ENCODE data around the gene HSPG2. TPM values are rescaled to one million over a fixed set of nuclear protein-coding genes. Genes with fewer than 3 reads are reported as not detected.

HSPG2 gene
- total and polyA plus RNA-seq, 2 of the 13 experiments (the other 11 are each of a cell fraction or from before 2014, with no cell fraction given): 9.1 to 13.1 TPM

DNA sequence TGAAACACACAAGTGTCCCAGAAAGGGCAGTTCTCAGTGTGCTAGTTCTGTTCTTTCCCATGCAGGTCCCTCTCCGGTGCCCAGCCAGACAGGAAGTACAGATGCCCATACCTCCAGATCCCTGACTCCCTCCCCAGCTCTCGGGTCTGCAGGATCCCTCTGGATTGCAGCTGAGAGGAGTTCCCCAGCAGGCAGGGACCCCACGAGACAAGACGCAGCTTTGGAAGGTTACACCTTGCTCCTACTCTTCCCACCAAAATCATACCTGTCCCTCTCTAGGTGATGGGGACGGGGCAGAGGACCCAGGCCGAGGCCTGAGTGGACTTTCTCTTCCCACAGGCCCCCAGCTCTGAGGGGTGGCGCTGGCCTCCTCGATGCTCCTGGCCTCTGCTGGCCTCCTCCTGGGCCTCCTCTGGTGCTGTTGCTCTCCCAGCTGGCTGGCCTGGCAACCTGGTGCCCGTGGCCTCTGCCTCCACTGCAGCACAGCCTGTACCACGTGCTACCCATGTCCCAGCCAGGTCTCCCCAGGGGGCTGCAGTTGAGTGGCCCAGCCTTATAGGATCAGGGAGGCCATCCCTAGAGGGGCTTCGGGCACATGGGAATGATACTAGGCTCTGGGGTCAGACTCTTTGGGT, 115.6 kb downstream of the HSPG2 start:
- TF ChIP-seq ZNF441 (CRISPR knock-in tag; IDR thresholded peaks at IDR 0.05; ENCODE audit: borderline replicate concordance): no peak
- no peak for TF ChIP-seq RELA (CRISPR knock-in tag; IDR thresholded peaks at IDR 0.05)
- TF ChIP-seq, protein P1, sequence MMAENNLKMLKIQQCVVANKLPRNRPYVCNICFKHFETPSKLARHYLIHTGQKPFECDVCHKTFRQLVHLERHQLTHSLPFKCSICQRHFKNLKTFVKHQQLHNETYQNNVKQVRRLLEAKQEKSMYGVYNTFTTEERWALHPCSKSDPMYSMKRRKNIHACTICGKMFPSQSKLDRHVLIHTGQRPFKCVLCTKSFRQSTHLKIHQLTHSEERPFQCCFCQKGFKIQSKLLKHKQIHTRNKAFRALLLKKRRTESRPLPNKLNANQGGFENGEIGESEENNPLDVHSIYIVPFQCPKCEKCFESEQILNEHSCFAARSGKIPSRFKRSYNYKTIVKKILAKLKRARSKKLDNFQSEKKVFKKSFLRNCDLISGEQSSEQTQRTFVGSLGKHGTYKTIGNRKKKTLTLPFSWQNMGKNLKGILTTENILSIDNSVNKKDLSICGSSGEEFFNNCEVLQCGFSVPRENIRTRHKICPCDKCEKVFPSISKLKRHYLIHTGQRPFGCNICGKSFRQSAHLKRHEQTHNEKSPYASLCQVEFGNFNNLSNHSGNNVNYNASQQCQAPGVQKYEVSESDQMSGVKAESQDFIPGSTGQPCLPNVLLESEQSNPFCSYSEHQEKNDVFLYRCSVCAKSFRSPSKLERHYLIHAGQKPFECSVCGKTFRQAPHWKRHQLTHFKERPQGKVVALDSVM (CRISPR knock-in tag; IDR thresholded peaks at IDR 0.05): peak; percentile 68
- no peak for TF ChIP-seq NFE2L1 (CRISPR knock-in tag; IDR thresholded peaks at IDR 0.05; ENCODE audit: borderline replicate concordance)
- Histone ChIP-seq H3K36me3 (replicated peaks in 1 of 2; ENCODE audit: control insufficient read depth in 1 of 2, insufficient read depth in 2 of 2, low read length in 2 of 2) (peaks cover 2 to 8% of the 10 kb centered on the region in 2 experiments; a peak in 1 of 5 replicates), H4K20me1 (ENCODE audit: insufficient read depth, low read length) (no peaks in the 10 kb centered on the region), H3K4me1 (ENCODE audit: insufficient read depth, low read length) (peaks cover 15% of the 10 kb centered on the region; the same call in 1 of the 2 replicates), H3K27me3 (ENCODE audit: control insufficient read depth in 1 of 2, insufficient read depth in 2 of 2, low read length in 2 of 2) (no peaks in the 10 kb centered on the region; a peak in 1 of 5 replicates), H3K9ac (ENCODE audit: insufficient read depth, low read depth, low read length) (no peak overlapping the region), H3K4me3 (replicated peaks in 1 of 3; ENCODE audit: insufficient read depth in 1 of 3, low read depth in 2 of 3, low read length in 3 of 3) (no peak overlapping the region), H3K4me2 (ENCODE audit: low read depth, low read length) (no peak overlapping the region), H3K27ac (ENCODE audit: extremely low read length, insufficient read depth, low read length) (no peak overlapping the region), H2AFZ (ENCODE audit: low read length) (no peak overlapping the region), H3K79me2 (ENCODE audit: insufficient read depth, low read length) (no peaks in the 10 kb centered on the region), H3K9me3 (ENCODE audit: low read length) (no peaks in the 10 kb centered on the region)
- 85% methylated on average over 7 of the region's 11 CpGs for whole genome bisulfite sequencing (ENCODE audit: low lambda C conversion rate)
- intact Hi-C loops (cut with micrococcal nuclease; ENCODE audit: unreplicated experiment) (no loop called here), in situ Hi-C loops (cut with HindIII; ENCODE audit: extremely low pct_ligation_motif_present, low pct_unique_long_range_greater_than_20kb) (no loop called here)
- ChIA-PET POLR2A (no interaction called here), CTCF (ENCODE audit: low intra/inter-chr PET ratio, low total read pairs) (no interaction called here)
- no peak for FAIRE-seq
- BruUV-seq (replicated peaks): no TSS peak
- no peak for DNase-seq (ENCODE audit: low spot score)
- no peak for ATAC-seq

DNA sequence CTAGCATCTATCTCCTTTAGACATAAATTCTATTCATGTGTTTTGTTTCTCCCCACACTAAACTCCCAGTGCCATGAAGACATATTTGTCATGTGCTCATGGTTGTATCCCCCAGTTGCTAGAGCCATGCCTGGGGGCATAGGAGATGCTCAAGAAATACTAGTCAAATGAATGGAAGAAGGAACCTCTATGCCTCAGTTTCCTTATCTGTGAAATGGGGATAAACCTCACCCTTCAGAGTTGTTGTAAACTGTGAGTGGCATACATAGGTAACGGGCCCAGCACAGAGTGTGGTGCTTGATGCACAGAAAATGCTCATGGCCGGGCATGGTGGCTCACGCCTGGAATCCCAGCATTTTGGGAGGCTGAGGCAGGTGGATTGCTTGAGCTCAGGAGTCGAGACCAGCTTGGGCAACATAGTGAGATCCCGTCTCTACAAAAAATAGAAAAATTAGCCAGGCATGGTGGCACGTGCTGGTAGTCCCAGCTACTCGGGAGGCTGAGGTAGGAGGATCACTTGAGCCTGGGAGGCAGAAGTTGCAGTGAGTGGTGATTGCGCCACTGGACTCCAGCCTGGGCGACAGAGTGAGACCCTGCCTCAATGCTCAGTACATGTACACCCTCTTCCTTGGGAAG, 116.4 kb downstream of the HSPG2 start:
- no peak overlapping the region for H3K4me2 ChIP-seq (ENCODE audit: low read depth, low read length)
- 85% methylated on average over 7 of the region's 9 CpGs for WGBS (ENCODE audit: low lambda C conversion rate)
- no peak overlapping the region for H3K9ac ChIP-seq (ENCODE audit: insufficient read depth, low read depth, low read length)
- no peaks in the 10 kb centered on the region for H3K79me2 ChIP-seq (ENCODE audit: insufficient read depth, low read length)
- ChIA-PET POLR2A (no interaction called here), CTCF (ENCODE audit: low intra/inter-chr PET ratio, low total read pairs) (no interaction called here)
- BruUV-seq (replicated peaks): no TSS peak
- no peak overlapping the region for H3K4me3 ChIP-seq (replicated peaks in 1 of 3; ENCODE audit: insufficient read depth in 1 of 3, low read depth in 2 of 3, low read length in 3 of 3)
- no peaks in the 10 kb centered on the region for H4K20me1 ChIP-seq (ENCODE audit: insufficient read depth, low read length)
- H3K27me3 ChIP-seq (ENCODE audit: control insufficient read depth in 1 of 2, insufficient read depth in 2 of 2, low read length in 2 of 2): no peaks in the 10 kb centered on the region; a peak in 1 of 5 replicates
- in situ Hi-C loops (cut with HindIII; ENCODE audit: extremely low pct_ligation_motif_present, low pct_unique_long_range_greater_than_20kb): no loop called here
- no peak for TF ChIP-seq MTA3 (CRISPR knock-in tag; IDR thresholded peaks at IDR 0.05)
- TF ChIP-seq, protein P2, sequence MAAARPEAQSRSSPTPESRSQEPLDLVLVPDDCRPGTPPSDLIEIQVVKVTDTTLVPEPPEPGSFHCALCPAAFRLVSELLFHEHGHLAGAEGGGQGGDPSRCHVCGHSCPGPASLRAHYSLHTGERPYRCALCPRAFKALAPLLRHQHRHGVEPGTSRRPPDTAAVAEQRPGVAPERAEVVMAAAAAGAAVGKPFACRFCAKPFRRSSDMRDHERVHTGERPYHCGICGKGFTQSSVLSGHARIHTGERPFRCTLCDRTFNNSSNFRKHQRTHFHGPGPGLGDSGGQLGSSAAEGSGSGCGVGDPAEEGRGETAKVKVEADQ (CRISPR knock-in tag; IDR thresholded peaks at IDR 0.05; ENCODE audit: borderline replicate concordance): no peak
- TF ChIP-seq ZNF629 (CRISPR knock-in tag; conservative IDR thresholded peaks at IDR 0.05): peak; percentile 67
- TF ChIP-seq ZFP62 (CRISPR knock-in tag; IDR thresholded peaks at IDR 0.05): no peak
- no peak for TF ChIP-seq HMG20B (CRISPR knock-in tag; conservative IDR thresholded peaks at IDR 0.05)
- ATAC-seq: no peak
- peaks cover 15% of the 10 kb centered on the region; the same call in 1 of the 2 replicates for H3K4me1 ChIP-seq (ENCODE audit: insufficient read depth, low read length)
- intact Hi-C loops (cut with micrococcal nuclease; ENCODE audit: unreplicated experiment): no loop called here
- no peak for DNase-seq (ENCODE audit: low spot score)
- H3K9me3 ChIP-seq (ENCODE audit: low read length): no peaks in the 10 kb centered on the region
- FAIRE-seq: no peak
- H3K27ac ChIP-seq (ENCODE audit: extremely low read length, insufficient read depth, low read length): no peak overlapping the region
- H3K36me3 ChIP-seq (replicated peaks in 1 of 2; ENCODE audit: control insufficient read depth in 1 of 2, insufficient read depth in 2 of 2, low read length in 2 of 2): peaks cover 2 to 5% of the 10 kb centered on the region in 2 experiments; a peak in 1 of 5 replicates
- no peak overlapping the region for H2AFZ ChIP-seq (ENCODE audit: low read length)
